ENCODE data around the gene PTPRA.

Gene PTPRA

GRCh38 chr20:2919518-2920245, 46.4 kb downstream of the PTPRA start:
- no peak for TF ChIP-seq CTCF (conservative IDR thresholded peaks at IDR 0.05; ENCODE audit: low read depth, low read length)
- H3K4me3 ChIP-seq (ENCODE audit: low read depth, low read length) = no peak overlapping the region
- no peak for DNase-seq (ENCODE audit: low read depth)

- no peak overlapping the region for H3K4me3 ChIP-seq (ENCODE audit: low read depth, low read length)
- no peak for DNase-seq (ENCODE audit: low read depth)
- no peak for TF ChIP-seq CTCF (conservative IDR thresholded peaks at IDR 0.05; ENCODE audit: low read depth, low read length)
Observed at GRCh38 chr20:2920473-2920872, 47.2 kb downstream of the PTPRA start.

GRCh38 chr20:2921506-2921905, 48.2 kb downstream of the PTPRA start:
- no peak overlapping the region for H3K4me3 ChIP-seq (ENCODE audit: low read depth, low read length)
- TF ChIP-seq CTCF (conservative IDR thresholded peaks at IDR 0.05; ENCODE audit: low read depth, low read length) = no peak
- DNase-seq (ENCODE audit: low read depth) = no peak

- no peak for DNase-seq (ENCODE audit: low read depth)
- H3K4me3 ChIP-seq (ENCODE audit: low read depth, low read length) = no peak overlapping the region
- TF ChIP-seq CTCF (conservative IDR thresholded peaks at IDR 0.05; ENCODE audit: low read depth, low read length) = no peak
Observed at GRCh38 chr20:2922957-2923356, 49.7 kb downstream of the PTPRA start.

GRCh38 chr20:2930538-2930937, 57.3 kb downstream of the PTPRA start:
- DNase-seq (ENCODE audit: low read depth) = no peak
- no peak for TF ChIP-seq CTCF (conservative IDR thresholded peaks at IDR 0.05; ENCODE audit: low read depth, low read length)
- no peak overlapping the region for H3K4me3 ChIP-seq (ENCODE audit: low read depth, low read length)

GRCh38 chr20:2932498-2932897, 59.2 kb downstream of the PTPRA start:
- no peak overlapping the region for H3K4me3 ChIP-seq (ENCODE audit: low read depth, low read length)
- TF ChIP-seq CTCF (conservative IDR thresholded peaks at IDR 0.05; ENCODE audit: low read depth, low read length) = no peak
- DNase-seq (ENCODE audit: low read depth) = peak; percentile 13

- TF ChIP-seq CTCF (conservative IDR thresholded peaks at IDR 0.05; ENCODE audit: low read depth, low read length) = no peak
- DNase-seq (ENCODE audit: low read depth) = no peak
- no peak overlapping the region for H3K4me3 ChIP-seq (ENCODE audit: low read depth, low read length)
Observed at GRCh38 chr20:2937902-2938301, 64.6 kb downstream of the PTPRA start.

Measured in choroid plexus epithelial cell (primary cell).